T-cell (primary cell): ENCODE data around the gene MTMR11. TPM values are rescaled to one million over a fixed set of nuclear protein-coding genes. Genes with fewer than 3 reads are reported as not detected.
A peak's percentile ranks its signal among the peaks of the same experiment; 100 is the strongest.

Experiments used
- ATAC-seq, 4 experiments: fragments of 200-7000 bp in 3 of 4; fragments of 150-1000 bp in 1 of 4; cut with Tn5 transposase; replicated peaks in 1 of 4; 1 replicate in 3 of 4; 2 replicates in 1 of 4; pipeline ENCODE4 v1.10.0; 2021; ENCODE audit warnings: moderate library complexity in 3 of 4, mild to moderate bottlenecking in 2 of 4, moderate number of reproducible peaks in 1 of 4
- CTCF ChIA-PET, 2 donors: fragments of 300-600 bp; sonication (Branson Sonifier 250); formaldehyde crosslinking; loops; one replicate each; lab custom pipeline; 2022; ENCODE audit warnings: antibody characterized with exemption in 2 of 2; lab: Charles Lee
- POLR2A ChIA-PET, 2 donors: fragments of 300-600 bp; sonication (Branson Sonifier 250); formaldehyde crosslinking; loops; one replicate each; lab custom pipeline; 2022; ENCODE audit warnings: antibody characterized with exemption in 2 of 2; lab: Charles Lee
- DNase-seq, 35 experiments: peaks; one replicate each; pipeline versions ENCODE4 v3.0.0 to v3.0.0-alpha.2; 2013 to 2023
- H3K27ac ChIP-seq: one replicate; pipeline ENCODE4 v1.5.1; 2013; ENCODE audit warnings: low read length
- H3K27me3 ChIP-seq, 2 experiments: replicated peaks in 1 of 2; 1 replicate in 1 of 2; 2 replicates in 1 of 2; pipeline versions ENCODE4 v1.6.1 to v1.7.0; 2013; ENCODE audit warnings: low read length in 1 of 2, mixed read lengths in 1 of 2; ENCODE audit not compliant: control insufficient read depth in 2 of 2, insufficient read depth in 2 of 2; ENCODE audit errors: extremely low read depth in 1 of 2
- H3K36me3 ChIP-seq, 2 donors: 1 replicate in 1 of 2; 2 replicates in 1 of 2; pipeline versions ENCODE4 v1.6.1 to v1.7.0; 2013; ENCODE audit warnings: low read length in 1 of 2; ENCODE audit not compliant: control insufficient read depth in 2 of 2, insufficient read depth in 1 of 2; ENCODE audit errors: extremely low read depth in 1 of 2
- H3K4me1 ChIP-seq, 2 experiments: 1 replicate in 1 of 2; 2 replicates in 1 of 2; pipeline versions ENCODE4 v1.6.1 to v1.7.0; 2013; ENCODE audit warnings: low read length in 2 of 2, mixed read lengths in 1 of 2; ENCODE audit not compliant: insufficient read depth in 2 of 2, control insufficient read depth in 1 of 2; ENCODE audit errors: extremely low read depth in 1 of 2
- H3K4me3 ChIP-seq, 2 donors: 1 replicate in 1 of 2; 2 replicates in 1 of 2; pipeline versions ENCODE4 v1.5.1 to v1.7.0; 2013; ENCODE audit warnings: mild to moderate bottlenecking in 2 of 2, low read length in 1 of 2, moderate library complexity in 1 of 2; ENCODE audit not compliant: control insufficient read depth in 1 of 2; ENCODE audit errors: extremely low read depth in 1 of 2
- H3K9me3 ChIP-seq: 2 replicates; pipeline ENCODE4 v1.7.0; 2013
- H3K27ac Mint-ChIP-seq, 2 donors: one replicate each; pipeline ENCODE4 v1.8.0; 2020 to 2021; ENCODE audit warnings: mild to moderate bottlenecking in 2 of 2, mixed read lengths in 2 of 2
- H3K27me3 Mint-ChIP-seq, 2 donors: one replicate each; pipeline ENCODE4 v1.8.0; 2021 to 2022; ENCODE audit warnings: mixed read lengths in 2 of 2
- H3K36me3 Mint-ChIP-seq: one replicate; pipeline ENCODE4 v1.8.0; 2021; ENCODE audit warnings: mixed read lengths
- H3K4me1 Mint-ChIP-seq, 3 donors: one replicate each; pipeline ENCODE4 v1.8.0; 2020 to 2022; ENCODE audit warnings: mixed read lengths in 3 of 3, mild to moderate bottlenecking in 1 of 3
- H3K4me3 Mint-ChIP-seq, 3 donors: one replicate each; pipeline ENCODE4 v1.8.0; 2020 to 2022; ENCODE audit warnings: mild to moderate bottlenecking in 3 of 3, mixed read lengths in 3 of 3, moderate library complexity in 3 of 3
- H3K9me3 Mint-ChIP-seq, 3 donors: one replicate each; pipeline ENCODE4 v1.8.0; 2020 to 2022; ENCODE audit warnings: mixed read lengths in 3 of 3
- WGBS: methylation state at CpG from one replicate; pipeline ENCODE4 v1.1.5; 2013; ENCODE audit warnings: missing lambda C conversion rate; ENCODE audit not compliant: insufficient coverage; 5-methylcytosine and 5-hydroxymethylcytosine counted together
- total RNA-seq, 35 experiments: library from RNA in 6 of 35; stranded (reverse) in 6 of 35; fragments of 120-200 nt in 1 of 35; gene quantifications; one replicate each; pipeline versions ENCODE4 v1.2.1 to v1.2.4 and lab custom pipeline; 2013 to 2026

MTMR11 gene
- total RNA-seq: 1 to 10 TPM in 4 of 5 donors, under 1 TPM in 1; 0.58 to 2.5 (median 1.5) TPM
- total RNA-seq (2013): 0.15 TPM
- total RNA-seq (lab: John Stamatoyannopoulos, UW): 0 to 3.1 (median 1.0) reads per million in 29 experiments

GRCh38 chr1:149936170-149936991, at the start of gene MTMR11:
Gene MTMR11 (minus strand): TSS chr1:149936879. CDS start chr1:149936647, 232 bp downstream.
- Histone ChIP-seq H3K36me3 (no peaks in the 10 kb centered on the region), H3K27ac (no peak within 1 kb of the TSS), H3K27me3 (peaks cover 0 to 3% of the 10 kb centered on the region in 2 experiments), H3K4me3 (no peak within 1 kb of the TSS), H3K4me1 (peaks cover 6 to 13% of the 10 kb centered on the region in 2 experiments), H3K9me3 (no peaks in the 10 kb centered on the region)
- no peak within 1 kb of the TSS for H3K4me3 Mint-ChIP-seq
- H3K9me3 Mint-ChIP-seq: no peaks in the 10 kb centered on the region
- CTCF ChIA-PET: no interaction called here
- H3K27me3 Mint-ChIP-seq: peaks cover 2 to 4% of the 10 kb centered on the region in 2 donors
- H3K27ac Mint-ChIP-seq: peak within 1 kb of the TSS in 1 of 2 donors; percentile 34
- no peak for DNase-seq
- no peak for ATAC-seq
- no peaks in the 10 kb centered on the region for H3K36me3 Mint-ChIP-seq
- peaks cover 8 to 21% (median 21%) of the 10 kb centered on the region in 3 donors for H3K4me1 Mint-ChIP-seq
- POLR2A ChIA-PET: no interaction called here
- WGBS: 92% methylated on average over 2 of the region's 18 CpGs

GRCh38 chr1:149979972-149980540, 43.4 kb upstream of the MTMR11 start:
- no peaks in the 10 kb centered on the region for H3K4me1 ChIP-seq
- peaks cover 6 to 19% (median 14%) of the 10 kb centered on the region in 3 donors for H3K4me1 Mint-ChIP-seq
- no peak for ATAC-seq
- WGBS: 100% methylated on average over 1 of the region's 3 CpGs
- H3K4me3 ChIP-seq: no peak overlapping the region
- no peak overlapping the region for H3K27ac ChIP-seq
- no peak overlapping the region for H3K27ac Mint-ChIP-seq
- POLR2A ChIA-PET: no interaction called here
- no peaks in the 10 kb centered on the region for H3K27me3 ChIP-seq
- CTCF ChIA-PET: interaction anchor here in 1 of 2 donors (0.6 kb wide), 1 partner anchor 18 kb away, joined by 3 read pairs; no protein-coding TSS in a partner anchor
- no peaks in the 10 kb centered on the region for H3K9me3 ChIP-seq
- H3K27me3 Mint-ChIP-seq: no peaks in the 10 kb centered on the region
- no peaks in the 10 kb centered on the region for H3K9me3 Mint-ChIP-seq
- H3K36me3 Mint-ChIP-seq: peaks cover 9% of the 10 kb centered on the region
- H3K4me3 Mint-ChIP-seq: no peak overlapping the region
- peaks cover 0 to 8% of the 10 kb centered on the region in 2 donors for H3K36me3 ChIP-seq
- DNase-seq: no peak

GRCh38 chr1:149979245-149979971, 42.7 kb upstream of the MTMR11 start:
- WGBS: 100% methylated on average over 1 of the region's 2 CpGs
- ChIA-PET POLR2A (no interaction called here), CTCF (no interaction called here)
- H3K27ac Mint-ChIP-seq: no peak overlapping the region
- peaks cover 6 to 19% (median 14%) of the 10 kb centered on the region in 3 donors for H3K4me1 Mint-ChIP-seq
- no peaks in the 10 kb centered on the region for H3K27me3 Mint-ChIP-seq
- Histone ChIP-seq H3K27me3 (no peaks in the 10 kb centered on the region), H3K27ac (no peak overlapping the region), H3K36me3 (peaks cover 0 to 8% of the 10 kb centered on the region in 2 donors), H3K4me3 (no peak overlapping the region), H3K4me1 (no peaks in the 10 kb centered on the region), H3K9me3 (no peaks in the 10 kb centered on the region)
- peaks cover 12% of the 10 kb centered on the region for H3K36me3 Mint-ChIP-seq
- DNase-seq (no peak), ATAC-seq (no peak)
- no peak overlapping the region for H3K4me3 Mint-ChIP-seq
- no peaks in the 10 kb centered on the region for H3K9me3 Mint-ChIP-seq

- Mint-ChIP-seq H3K36me3 (peaks cover 16% of the 10 kb centered on the region), H3K9me3 (no peaks in the 10 kb centered on the region), H3K4me3 (no peak overlapping the region), H3K27me3 (no peaks in the 10 kb centered on the region), H3K27ac (no peak overlapping the region), H3K4me1 (peaks cover 6 to 19% (median 14%) of the 10 kb centered on the region in 3 donors)
- H3K4me1 ChIP-seq: no peaks in the 10 kb centered on the region
- no peak overlapping the region for H3K4me3 ChIP-seq
- H3K27ac ChIP-seq: no peak overlapping the region
- no peaks in the 10 kb centered on the region for H3K27me3 ChIP-seq
- H3K9me3 ChIP-seq: no peaks in the 10 kb centered on the region
- peaks cover 0 to 9% of the 10 kb centered on the region in 2 donors for H3K36me3 ChIP-seq
- no peak for ATAC-seq
- ChIA-PET POLR2A (no interaction called here), CTCF (interaction anchor here in 1 of 2 donors (0.6 kb wide), 2 partner anchors 49 to 90 kb away, joined by 3 read pairs; no protein-coding TSS in a partner anchor)
- WGBS: 83% methylated on average over 1 of the region's 1 CpG
- DNase-seq: no peak
These were observed 41.9 kb upstream of the MTMR11 start for GRCh38 chr1:149978547-149979023.

- Histone ChIP-seq H3K27me3 (no peaks in the 10 kb centered on the region), H3K4me1 (no peaks in the 10 kb centered on the region), H3K36me3 (peaks cover 0 to 14% of the 10 kb centered on the region in 2 donors), H3K4me3 (no peak overlapping the region), H3K27ac (no peak overlapping the region), H3K9me3 (no peaks in the 10 kb centered on the region)
- no peak for DNase-seq
- ChIA-PET POLR2A (no interaction called here), CTCF (interaction anchor here in 1 of 2 donors (0.6 kb wide), 1 partner anchor 233 kb away, joined by 5 read pairs; no protein-coding TSS in a partner anchor)
- H3K27me3 Mint-ChIP-seq: no peaks in the 10 kb centered on the region
- 90% methylated on average over 2 of the region's 3 CpGs for WGBS
- H3K27ac Mint-ChIP-seq: no peak overlapping the region
- peaks cover 22% of the 10 kb centered on the region for H3K36me3 Mint-ChIP-seq
- ATAC-seq: no peak
- H3K4me1 Mint-ChIP-seq: peaks cover 6 to 17% (median 14%) of the 10 kb centered on the region in 3 donors
- H3K4me3 Mint-ChIP-seq: no peak overlapping the region
- no peaks in the 10 kb centered on the region for H3K9me3 Mint-ChIP-seq
These were observed 40.7 kb upstream of the MTMR11 start for GRCh38 chr1:149977345-149977744.

GRCh38 chr1:149972547-149972946, 35.9 kb upstream of the MTMR11 start:
- 100% methylated on average over 2 of the region's 2 CpGs for WGBS
- Histone ChIP-seq H3K27me3 (no peaks in the 10 kb centered on the region), H3K9me3 (no peaks in the 10 kb centered on the region), H3K4me3 (no peak overlapping the region), H3K36me3 (peaks cover 0 to 38% of the 10 kb centered on the region in 2 donors), H3K4me1 (no peaks in the 10 kb centered on the region), H3K27ac (no peak overlapping the region)
- H3K4me3 Mint-ChIP-seq: no peak overlapping the region
- POLR2A ChIA-PET: no interaction called here
- H3K27ac Mint-ChIP-seq: no peak overlapping the region
- CTCF ChIA-PET: no interaction called here
- no peaks in the 10 kb centered on the region for H3K9me3 Mint-ChIP-seq
- ATAC-seq (no peak), DNase-seq (no peak)
- no peaks in the 10 kb centered on the region for H3K27me3 Mint-ChIP-seq
- H3K36me3 Mint-ChIP-seq: peaks cover 41% of the 10 kb centered on the region
- no peaks in the 10 kb centered on the region for H3K4me1 Mint-ChIP-seq
